CD4-positive, alpha-beta T cell treated with Interleukin-6 for 4 hours (primary cell): ENCODE results near the gene TTLL8.

Experiments
- DNase-seq: peaks from one replicate; pipeline ENCODE4 v3.0.0-alpha.2; 2020; ENCODE audit warnings: mixed read lengths

TTLL8 gene

DNA sequence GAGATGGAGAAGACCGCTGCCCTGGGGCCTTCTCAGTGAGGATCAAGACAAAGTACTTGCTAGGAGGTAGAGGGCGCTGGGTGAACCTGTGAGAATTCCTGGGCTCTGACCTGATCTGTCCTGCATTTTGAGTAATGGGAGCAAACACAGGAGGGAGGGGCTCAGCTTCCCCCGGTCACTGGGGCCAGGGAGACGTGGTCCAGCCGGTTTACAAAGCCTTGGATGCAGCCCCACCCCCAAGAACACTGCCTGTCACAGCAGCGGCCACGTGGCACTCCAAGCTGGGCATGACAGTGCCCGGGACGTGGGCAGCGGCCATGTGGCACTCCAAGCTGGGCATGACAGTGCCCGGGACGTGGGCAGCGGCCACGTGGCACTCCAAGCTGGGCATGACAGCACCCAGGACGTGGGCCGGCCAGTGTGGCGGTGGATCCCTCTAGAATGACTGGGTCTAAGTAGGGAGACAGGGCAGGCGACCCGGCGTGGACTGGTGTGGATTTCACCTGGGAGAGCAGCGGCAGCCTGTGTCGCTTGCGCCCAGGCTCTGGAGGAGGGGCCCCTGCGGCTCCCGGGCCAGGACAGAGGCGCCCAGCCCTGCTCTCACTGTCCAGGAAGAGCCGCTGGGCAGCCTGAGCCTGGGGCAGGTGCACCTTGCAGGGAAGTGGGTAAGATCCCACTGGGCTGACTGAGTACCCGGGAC lies 2.5 kb upstream of the TTLL8 start:
- DNase-seq = no peak

DNA sequence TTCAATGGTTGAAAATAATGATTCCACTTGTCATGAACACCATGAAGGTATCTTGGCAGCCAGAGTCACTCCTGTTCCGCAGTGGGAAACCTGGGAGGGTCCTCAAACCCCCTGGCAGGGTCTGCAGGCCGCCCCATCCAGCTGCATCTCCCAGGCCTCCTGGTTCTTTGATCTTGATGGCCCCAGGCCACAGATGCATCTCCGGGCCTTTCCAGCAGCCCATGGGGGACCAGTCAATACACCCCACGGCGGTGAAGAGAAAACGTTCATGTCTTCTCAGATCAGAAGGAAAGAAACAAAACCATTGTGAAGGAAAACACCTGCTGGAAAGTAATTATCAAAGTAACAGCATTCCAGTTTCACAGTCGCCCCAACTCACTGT lies 1.8 kb upstream of the TTLL8 start:
- DNase-seq = no peak

DNA sequence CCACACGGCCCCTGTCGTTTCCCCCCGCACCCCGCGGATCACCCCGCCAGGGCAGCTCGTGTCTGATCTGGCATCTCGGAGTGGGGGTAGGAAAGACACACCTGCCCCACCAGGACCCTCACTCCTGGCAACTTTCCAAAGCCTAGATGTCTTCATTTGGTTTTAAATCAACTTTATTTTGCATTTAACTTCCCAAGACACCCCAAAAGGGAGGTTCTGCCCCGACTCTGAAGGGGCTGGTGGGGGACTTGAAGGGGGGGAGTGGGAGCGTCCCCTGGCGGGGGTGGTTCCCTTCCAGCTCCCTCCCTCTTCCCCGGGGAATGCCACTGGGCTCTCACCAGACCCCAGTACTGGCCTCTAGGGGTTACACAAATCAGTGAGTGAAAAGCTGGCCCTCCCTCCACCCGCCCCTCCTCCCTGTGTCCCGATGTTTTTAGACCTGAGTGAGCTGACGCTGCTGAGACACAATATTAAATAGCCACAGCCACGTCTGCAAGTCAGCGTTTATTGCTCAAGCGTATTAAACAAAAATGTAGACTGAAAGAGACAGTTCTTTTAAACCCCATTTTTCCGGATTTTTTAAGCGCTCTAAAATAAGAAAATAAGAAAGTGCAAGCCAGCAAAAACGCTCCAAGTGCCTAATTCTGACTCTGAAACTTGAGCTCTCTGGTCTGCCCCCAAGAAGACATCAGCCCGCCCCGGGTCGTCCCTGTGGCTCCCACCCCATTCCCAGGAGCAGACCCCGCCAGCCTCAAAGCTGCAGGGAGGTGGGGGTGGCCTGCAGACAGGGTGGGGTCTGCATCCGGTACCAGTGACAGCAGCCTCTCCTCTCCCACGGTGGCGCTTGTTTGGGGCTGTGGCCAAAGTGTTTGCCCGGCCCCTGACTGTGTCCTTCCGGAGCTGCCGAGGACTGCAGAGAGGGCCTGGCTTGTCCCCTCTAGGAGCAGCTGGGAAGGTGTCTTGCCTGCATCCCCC lies 1.1 kb upstream of the TTLL8 start:
- no peak for DNase-seq

DNA sequence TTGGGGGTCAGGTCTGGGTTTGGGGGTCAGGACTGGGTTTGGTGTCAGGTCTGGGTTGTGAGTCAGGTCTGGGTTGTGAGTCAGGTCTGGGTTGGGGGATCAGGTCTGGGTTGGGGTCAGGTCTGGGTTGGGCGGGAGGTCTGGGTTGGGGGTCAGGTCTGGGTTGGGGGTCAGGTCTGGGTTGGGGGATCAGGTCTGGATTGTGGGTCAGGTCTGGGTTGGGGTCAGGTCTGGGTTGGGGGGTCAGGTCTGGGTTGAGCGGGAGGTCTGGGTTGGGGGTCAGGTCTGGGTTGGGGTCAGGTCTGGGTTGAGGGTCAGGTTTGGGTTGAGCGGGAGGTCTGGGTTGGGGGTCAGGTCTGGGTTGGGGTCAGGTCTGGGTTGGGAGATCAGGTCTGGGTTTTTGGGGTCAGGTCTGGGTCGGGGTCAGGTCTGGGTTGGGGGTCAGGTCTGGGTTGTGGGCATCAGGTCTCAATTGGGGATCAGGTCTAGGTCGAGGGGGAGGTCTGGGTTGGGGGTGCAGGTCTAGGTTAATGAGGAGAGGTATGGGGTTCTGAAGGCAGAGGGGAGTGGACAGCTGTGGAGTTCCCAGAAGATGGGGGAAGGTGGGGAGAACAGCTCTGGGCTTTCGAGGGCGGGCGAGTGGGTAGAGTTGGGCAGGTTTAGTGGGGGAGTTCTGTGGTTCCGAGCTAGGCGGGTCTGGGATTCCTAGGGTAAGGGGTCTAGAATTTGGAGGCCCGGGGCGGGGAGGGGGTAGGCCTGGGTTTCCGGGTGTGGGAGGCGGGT lies 629 bp downstream of the TTLL8 start:
- no peak for DNase-seq

DNA sequence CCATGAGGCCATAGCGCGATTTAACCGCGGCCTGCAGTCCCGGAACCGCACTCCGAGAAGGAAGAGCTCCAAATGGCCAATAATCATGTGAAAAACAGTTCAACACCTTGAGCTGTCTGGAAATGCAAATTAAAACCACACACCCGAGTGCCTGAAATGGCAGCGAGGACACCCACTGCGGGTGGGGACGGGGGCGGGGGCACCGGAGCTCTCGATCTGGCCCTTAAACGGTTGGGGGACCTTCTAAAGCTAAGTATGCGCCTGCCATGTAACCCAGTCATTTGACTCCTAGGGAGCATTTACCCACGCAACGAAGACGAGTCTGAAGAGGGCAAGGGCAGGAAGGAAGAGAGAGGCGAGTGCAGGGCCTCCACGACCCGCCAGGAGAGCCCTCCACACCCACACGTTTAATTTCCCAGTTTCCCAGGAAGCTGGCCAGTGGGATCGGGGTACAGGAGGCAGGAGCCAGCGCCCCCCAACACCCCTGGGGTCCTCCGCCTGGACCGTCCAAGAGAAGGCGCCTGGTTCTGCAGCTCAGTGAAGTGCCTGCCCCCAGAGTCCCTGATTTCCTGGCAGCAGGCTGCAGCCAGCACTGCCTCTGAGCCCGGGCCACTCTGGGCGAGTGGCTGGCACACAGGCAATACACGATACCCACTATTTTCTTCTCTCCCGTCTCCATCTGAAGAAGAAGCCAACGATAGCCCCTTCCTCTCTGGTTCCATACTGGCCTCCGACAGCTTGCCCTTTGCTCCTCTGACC lies 1.7 kb downstream of the TTLL8 start:
- DNase-seq = no peak

DNA sequence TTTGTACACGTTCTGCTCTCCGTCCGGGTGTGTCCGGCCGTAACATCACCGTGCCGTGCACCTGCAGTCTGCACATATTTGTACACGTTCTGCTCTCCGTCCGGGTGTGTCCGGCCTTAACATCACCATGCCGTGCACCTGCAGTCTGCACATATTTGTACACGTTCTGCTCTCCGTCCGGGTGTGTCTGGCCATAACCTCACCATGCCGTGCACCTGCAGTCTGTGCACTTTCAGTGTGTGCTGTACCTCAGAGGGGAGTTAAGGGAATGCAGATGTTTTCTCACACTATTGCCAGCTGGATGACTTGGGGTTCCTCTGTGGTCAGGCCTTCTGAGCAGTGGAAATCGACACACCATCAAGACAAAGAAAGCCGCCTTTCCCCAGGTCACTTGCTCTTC lies 4.2 kb downstream of the TTLL8 start:
- DNase-seq = no peak

DNA sequence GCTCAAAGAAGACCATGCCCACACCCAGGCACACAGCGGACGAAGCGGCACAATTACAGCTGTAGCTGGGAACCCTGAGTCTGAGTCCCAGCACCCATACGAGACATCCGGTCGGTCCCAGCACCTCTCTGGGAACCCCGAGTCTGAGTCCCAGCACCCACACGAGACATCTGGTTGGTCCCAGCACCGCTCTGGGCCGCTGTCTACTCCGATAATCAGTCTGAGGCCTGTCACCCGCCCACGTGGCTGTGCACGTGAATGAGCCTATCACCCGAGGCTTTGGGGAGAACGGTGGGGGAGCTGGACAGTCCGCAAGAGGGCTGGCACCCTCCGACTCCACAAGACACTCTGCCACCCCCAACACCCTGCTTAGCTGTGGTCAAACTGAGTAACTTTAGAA lies 6.2 kb downstream of the TTLL8 start:
- DNase-seq = no peak

DNA sequence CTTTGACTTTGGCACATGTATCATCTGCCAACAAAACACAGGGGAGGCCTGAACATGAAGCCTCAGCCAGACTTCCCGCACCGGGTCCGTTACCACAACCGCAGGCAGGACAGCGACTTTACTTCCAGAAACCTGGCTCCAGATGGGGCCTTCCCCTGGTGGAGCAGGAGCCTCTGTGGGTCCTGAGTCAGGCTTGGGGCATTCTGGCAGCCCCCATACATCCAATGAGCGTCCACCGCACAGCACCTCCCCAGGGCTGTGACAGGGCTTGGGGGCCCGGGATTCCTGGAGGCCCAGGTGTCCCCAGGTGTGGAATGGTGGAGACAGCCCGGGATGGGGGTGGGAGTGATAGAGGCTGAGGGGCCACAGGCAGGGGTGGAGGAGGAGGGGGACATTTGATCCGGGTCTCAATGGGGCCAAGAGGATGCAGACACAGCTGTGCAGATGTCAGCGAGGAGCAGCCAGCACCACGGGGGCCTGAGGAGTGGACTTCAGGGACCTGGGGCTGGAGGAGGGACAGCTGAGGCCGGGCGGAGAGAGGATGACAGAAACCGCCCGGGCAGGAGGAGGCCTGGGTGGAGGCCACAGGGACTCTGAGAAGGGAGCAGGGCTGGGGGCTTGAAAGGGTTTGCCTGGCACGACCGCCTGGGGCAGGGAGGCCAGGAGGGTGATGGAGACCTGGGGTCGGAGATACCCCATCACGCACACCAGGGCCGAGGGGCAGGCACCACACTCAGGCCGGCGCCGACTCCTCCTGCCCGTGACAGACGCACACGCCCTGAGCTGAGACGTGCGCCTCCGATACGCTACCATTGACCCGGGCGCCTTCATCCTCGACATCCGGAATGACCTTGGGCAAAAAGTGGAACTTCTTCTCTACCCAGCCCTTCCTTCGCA lies 8.6 kb downstream of the TTLL8 start:
- DNase-seq = no peak

DNA sequence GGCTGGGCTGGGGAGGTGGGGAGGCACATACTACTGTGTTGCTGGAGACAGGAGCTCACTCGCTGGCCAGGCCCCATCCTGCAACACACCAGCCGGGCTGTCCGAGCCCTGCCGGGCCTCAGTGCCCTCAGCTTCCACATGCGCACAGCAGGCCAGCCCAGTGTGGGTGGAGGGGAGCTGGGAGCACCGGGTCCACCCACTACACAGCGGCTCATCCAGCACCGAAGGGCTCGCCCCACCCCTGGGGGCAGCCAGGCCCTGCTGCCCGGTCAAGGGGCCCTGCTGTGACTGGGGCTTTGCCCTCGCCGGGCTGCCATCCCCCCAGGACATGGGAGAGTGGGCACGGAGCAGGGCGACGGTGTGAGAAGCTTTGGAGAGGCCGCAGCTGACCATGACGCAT lies 9.3 kb downstream of the TTLL8 start:
- no peak for DNase-seq

DNA sequence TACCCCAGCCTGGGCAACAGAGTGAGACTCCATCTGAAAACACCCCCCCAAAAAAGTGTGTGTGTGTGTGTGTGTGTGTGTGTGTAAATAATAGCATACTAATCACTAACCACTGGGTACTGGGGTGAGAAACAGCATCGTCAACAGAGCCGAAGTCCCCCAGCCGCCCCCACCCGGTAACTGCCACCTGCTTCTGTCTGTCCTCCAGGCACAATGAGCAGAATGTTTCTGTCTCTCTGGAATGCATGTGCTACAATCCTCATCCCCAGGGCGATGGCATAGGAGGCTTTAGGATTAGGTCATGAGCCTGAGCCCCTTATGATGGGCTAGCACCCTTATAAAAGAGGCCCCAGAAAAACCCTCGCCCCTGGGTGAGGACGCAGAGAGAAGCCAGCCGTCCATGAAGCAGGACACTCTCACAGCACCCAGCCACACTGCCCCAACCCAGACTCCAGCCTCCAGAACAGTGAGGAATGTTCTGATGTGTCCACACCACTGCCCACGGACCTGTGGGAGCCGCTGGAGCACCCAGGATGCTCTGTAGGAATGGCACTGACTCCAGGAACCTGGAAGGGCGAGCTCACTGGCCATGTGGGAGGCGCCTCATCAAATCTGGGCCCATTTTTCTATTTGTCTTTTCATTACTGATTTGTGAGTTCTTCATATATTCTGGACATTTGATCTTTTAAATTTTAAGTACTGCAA lies 9.9 kb downstream of the TTLL8 start:
- DNase-seq = no peak

DNA sequence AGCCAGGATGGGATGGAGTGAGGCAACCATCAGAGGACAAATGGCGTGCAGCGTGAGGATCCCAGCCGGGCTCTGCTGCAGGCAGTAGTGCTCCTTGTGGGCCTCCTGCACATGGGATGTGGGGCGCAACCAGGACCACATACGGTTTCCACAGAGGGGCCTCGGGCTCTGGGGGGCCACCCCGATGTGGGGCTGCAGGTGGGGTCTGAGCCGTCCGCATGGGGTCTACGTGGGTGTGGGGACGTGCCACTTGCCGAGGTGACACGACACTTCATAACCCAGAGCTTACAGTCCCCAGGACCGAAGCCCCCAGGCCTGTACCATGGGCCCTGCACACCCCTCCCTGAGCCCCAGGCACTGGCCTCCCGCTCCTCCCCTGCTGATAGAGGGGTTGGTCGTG lies 10.8 kb downstream of the TTLL8 start:
- no peak for DNase-seq

DNA sequence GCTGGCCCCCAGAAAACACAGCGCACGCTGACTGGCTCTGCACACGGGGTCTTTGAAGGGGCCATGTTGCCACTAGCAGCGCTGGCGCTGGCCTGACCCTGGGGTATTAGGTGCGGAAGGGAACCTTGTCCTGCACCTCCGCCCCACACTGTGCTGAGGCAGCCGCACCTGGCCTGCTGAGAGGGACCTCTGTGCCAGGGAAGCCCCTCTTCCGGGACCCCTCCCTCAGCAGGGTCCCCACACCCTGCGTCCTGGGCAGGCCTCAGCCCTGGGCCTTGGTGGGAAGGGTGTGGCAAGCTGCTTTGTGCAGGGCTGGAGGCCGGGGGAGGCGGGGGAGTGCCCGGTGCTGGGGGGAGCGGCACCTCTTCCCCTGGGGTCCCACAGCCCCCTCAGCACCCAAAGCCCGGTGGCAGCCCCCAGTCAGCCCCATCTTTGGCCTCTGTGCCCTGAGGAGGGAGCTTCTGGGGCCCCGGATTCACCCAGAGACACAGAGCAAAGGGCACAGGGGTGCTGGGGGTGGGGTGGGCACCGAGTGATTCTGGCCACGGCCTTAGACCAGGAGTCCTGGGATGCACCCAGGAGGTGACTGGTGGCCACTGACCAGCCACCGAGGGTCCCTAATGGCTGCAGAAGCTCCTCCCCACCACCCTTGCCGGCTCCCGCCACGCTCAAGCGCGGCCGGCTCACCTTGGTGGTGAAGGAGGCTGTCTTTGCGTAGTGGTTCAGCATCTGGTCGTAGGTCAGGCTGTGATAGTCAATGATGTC lies 11.4 kb downstream of the TTLL8 start:
- no peak for DNase-seq

DNA sequence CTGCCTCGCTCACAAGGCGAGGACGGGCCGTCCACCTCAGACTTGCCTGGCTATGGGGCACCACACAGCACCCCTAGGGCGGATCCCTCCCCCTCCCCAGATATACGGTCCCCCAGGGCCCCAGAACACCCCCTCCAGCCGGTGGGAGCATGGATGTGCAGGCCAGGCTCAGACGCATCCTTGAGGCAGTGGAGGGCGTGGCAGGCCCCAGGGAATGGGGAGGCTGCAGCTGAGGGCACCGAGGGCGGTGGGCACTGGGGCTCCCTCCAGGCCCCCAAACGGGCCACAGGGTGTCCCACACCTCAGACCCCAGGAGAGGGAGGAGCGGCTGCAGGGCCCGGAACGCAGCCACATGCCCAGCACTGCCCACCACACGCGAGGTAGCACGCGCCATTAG lies 12.1 kb downstream of the TTLL8 start:
- no peak for DNase-seq

DNA sequence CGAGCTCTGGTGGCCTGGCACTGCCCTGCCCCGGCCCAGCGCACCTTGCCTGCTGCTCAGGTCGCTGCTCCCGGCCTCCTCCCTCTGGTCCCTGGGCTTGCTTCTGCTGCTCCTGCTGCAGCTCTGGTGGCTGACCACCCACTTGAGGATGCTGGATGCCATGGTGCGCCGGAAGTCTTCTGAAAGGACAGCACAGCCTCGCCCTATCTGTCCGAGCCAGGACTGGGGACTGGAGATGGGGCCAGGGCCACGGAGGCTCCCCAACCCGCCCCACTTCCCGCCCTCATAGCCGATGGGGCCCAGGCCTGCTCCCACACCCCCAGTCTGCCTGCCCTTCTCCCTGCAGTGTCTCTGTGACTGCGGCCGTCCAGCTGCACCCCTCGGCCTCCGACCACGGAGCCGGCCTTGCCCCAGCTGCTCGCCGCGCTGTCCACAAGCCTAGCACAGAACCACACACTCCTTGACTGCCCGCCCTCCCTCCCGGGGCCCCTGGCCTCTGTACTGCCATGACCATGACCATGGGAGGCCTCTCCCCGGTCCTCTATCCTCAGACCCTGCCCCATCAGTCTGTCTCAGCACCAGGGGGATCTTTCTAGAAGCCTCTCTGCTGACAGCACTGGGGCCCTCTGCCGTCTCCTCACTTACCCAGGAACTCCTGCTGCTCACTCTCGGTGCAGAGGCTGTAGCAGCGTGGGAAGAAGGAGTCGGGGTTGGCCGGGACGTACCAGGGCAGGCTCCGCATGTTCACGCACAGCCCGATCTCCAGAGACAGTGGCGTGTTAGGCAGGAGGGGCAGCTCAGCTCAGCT lies 12.7 kb downstream of the TTLL8 start:
- no peak for DNase-seq

DNA sequence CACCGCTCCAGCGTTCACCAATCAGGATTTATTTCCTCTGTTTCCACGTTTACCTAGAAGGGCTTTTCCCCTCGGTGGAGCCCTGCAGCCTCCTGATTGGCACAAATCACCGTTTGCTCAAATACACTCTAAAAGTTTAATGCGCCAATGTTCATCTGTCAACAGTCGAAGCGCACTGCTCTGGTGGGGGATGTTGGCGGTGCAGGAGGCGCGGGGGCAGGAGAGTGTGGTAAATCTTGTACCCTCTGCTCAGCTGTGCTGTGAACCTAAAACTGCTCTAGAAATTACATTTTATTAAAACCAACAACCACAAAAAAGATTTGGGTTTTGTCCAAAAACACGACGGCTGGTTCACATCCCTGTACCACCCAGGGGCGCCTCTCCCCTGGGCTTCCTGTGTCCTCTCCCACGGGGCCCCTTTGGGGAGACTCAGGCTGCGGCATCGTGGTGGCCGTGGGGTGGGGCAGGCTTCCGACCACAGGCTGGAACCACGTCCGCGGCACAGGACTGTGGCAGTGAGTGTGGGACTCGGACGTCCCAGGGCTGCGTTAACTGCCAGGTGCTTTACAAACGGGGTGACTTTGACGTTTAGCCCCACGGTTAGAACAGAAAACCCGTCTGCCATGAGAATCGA lies 13.5 kb downstream of the TTLL8 start:
- no peak for DNase-seq

DNA sequence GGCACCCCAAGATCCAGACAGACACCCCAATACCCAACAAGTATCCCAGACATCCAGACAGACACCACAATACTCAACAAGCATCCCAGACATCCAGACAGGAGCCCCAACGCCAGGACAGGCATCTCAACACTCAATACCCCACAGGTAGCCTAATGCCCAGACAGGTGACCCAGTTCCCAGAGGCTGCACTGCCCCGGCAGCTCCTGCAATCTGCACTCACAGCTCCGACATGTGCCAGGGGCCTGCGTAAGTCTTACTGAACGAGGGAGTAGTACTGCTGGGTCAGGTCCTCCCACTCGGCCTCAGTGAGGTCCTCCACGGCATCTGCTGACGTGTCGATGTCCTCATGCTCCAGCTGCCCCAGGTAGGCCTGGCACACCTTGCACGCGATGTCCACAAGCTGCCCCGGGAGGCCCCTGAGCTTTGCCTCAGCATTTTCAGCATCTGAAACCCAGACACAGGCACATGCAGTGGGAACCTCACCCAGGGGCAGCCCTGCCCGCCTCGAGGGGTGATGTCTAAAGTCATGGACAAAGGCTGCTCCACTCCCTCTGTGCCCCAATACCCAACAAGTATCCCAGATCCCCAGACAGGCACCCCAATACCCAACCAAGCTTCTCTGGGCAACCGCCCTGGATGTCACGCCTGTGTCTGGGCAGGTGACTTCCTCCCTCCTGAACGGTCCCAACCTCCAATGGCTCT lies 16.6 kb downstream of the TTLL8 start:
- DNase-seq = no peak

DNA sequence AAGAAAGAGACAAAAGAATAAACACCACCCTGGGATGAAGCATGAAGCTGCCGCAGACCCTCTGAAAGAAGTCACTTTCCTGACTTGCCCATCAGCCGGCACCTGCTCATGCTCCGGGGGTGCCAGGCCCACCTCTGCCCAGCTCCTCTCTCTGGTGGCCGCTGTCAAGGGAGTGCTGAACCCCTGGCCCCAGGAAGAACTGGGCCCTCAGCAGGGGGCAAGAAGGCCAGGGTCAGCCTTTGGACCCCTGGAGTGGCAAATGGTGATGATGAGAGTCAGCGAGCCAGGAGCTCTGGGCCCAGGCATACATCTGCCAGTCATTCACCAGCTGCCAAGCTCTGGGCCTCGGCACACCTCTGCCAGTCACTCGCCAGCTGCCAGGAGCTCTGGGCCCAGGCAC lies 17.4 kb downstream of the TTLL8 start:
- DNase-seq = no peak
